HEK293 (cell line): ENCODE measurements around the gene PFN3.
A peak's percentile ranks its signal among the peaks of the same experiment; 100 is the strongest.

Experiments
- CTCF ChIP-seq: fragments of 450-650 bp; formaldehyde crosslinking; IDR thresholded peaks from 2 replicates; pipeline ENCODE4 v1.5.1; 2016; ENCODE audit warnings: missing biosample characterization, missing genetic modification characterization
- PRDM1 ChIP-seq: fragments of 450-650 bp; formaldehyde crosslinking; IDR thresholded peaks from 2 replicates; pipeline ENCODE4; 2016; ENCODE audit warnings: missing biosample characterization, missing genetic modification characterization
- ZFHX2 ChIP-seq: fragments of 450-650 bp; formaldehyde crosslinking; conservative IDR thresholded peaks from 2 replicates; pipeline ENCODE4 v1.5.1; 2016; ENCODE audit warnings: missing biosample characterization, missing genetic modification characterization
- ZNF239 ChIP-seq: fragments of 450-650 bp; formaldehyde crosslinking; IDR thresholded peaks from 2 replicates; pipeline ENCODE4 v1.5.1; 2016; ENCODE audit warnings: missing biosample characterization, missing genetic modification characterization
- ZNF24 ChIP-seq: fragments of 450-650 bp; formaldehyde crosslinking; IDR thresholded peaks from 2 replicates; pipeline ENCODE4 v1.5.1; 2016; ENCODE audit warnings: missing biosample characterization, missing genetic modification characterization
- ZNF274 ChIP-seq, 2 experiments: fragments of 200-500 bp in 1 of 2; fragments of 450-650 bp in 1 of 2; sonication (Bioruptor generic) in 1 of 2; formaldehyde crosslinking in 1 of 2; IDR thresholded peaks; 2 replicates each; pipeline versions ENCODE4 v1.5.1 to v1.6.1; 2014 to 2016; ENCODE audit warnings: borderline replicate concordance in 1 of 2, inconsistent platforms in 1 of 2, low read length in 1 of 2, missing biosample characterization in 1 of 2, missing genetic modification characterization in 1 of 2
- ZNF416 ChIP-seq: fragments of 450-650 bp; formaldehyde crosslinking; IDR thresholded peaks from 2 replicates; pipeline ENCODE4 v1.5.1; 2016; ENCODE audit warnings: missing biosample characterization, missing genetic modification characterization
- ZNF513 ChIP-seq: fragments of 450-650 bp; IDR thresholded peaks from 2 replicates; pipeline ENCODE4 v1.5.1; 2018; ENCODE audit warnings: missing biosample characterization, missing genetic modification characterization
- ZNF747 ChIP-seq: fragments of 450-650 bp; formaldehyde crosslinking; IDR thresholded peaks from 2 replicates; pipeline ENCODE4 v1.5.1; 2016; ENCODE audit warnings: missing biosample characterization, missing genetic modification characterization
- ZNF837 ChIP-seq: fragments of 450-650 bp; formaldehyde crosslinking; IDR thresholded peaks from 2 replicates; pipeline ENCODE4 v1.5.1; 2016; ENCODE audit warnings: missing biosample characterization, missing genetic modification characterization
- TF ChIP-seq, protein P1 (sequence below): fragments of 450-650 bp; formaldehyde crosslinking; IDR thresholded peaks from 2 replicates; pipeline ENCODE4 v1.5.1; 2016; ENCODE audit warnings: missing biosample characterization, missing genetic modification characterization

DNA sequence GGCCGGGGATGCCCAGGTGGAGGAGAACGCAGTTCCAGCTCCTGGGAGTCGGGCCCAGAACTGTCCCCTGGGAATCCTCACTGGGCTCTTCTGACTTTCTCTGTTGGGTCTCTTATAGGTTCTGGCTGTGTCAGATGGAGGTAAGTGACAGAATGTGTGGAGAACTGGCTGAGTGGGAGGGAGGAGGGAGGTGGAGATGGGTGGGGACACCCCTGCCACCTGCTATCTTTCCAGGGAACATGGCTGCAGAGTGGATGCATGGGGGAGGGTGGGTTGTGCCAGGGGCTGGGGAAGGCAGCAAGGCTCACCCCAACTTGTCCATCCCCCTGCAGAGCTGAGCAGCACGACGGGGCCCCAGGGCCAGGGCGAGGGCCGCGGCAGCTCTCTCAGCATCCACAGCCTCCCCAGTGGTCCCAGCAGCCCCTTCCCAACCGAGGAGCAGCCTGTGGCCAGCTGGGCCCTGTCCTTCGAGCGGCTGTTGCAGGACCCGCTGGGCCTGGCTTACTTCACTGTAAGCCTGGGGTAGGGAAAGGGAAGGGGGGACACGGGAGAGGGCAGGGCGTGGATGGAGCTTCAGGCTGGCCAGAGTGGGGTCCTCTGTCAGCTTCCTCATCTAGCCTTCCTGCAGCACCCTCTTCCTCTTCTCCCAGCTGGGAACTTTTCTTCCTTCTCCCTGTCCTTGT is 34.5 kb downstream of the PFN3 start:
- TF ChIP-seq CTCF (tag by site-specific recombination): no peak
- no peak for TF ChIP-seq ZNF747 (tag by site-specific recombination)
- no peak for TF ChIP-seq ZNF24 (tag by site-specific recombination)
- TF ChIP-seq ZNF513 (tag by site-specific recombination): no peak
- no peak for TF ChIP-seq ZNF274 (IDR thresholded peaks at IDR 0.05; ENCODE audit: low read length)
- TF ChIP-seq ZNF274 (tag by site-specific recombination; IDR thresholded peaks at IDR 0.05; ENCODE audit: borderline replicate concordance): no peak
- TF ChIP-seq ZFHX2: 0 out of 2 replicates have a peak, but pooled peaks have one; percentile 11
- TF ChIP-seq ZNF837: no peak
- TF ChIP-seq, protein P1, sequence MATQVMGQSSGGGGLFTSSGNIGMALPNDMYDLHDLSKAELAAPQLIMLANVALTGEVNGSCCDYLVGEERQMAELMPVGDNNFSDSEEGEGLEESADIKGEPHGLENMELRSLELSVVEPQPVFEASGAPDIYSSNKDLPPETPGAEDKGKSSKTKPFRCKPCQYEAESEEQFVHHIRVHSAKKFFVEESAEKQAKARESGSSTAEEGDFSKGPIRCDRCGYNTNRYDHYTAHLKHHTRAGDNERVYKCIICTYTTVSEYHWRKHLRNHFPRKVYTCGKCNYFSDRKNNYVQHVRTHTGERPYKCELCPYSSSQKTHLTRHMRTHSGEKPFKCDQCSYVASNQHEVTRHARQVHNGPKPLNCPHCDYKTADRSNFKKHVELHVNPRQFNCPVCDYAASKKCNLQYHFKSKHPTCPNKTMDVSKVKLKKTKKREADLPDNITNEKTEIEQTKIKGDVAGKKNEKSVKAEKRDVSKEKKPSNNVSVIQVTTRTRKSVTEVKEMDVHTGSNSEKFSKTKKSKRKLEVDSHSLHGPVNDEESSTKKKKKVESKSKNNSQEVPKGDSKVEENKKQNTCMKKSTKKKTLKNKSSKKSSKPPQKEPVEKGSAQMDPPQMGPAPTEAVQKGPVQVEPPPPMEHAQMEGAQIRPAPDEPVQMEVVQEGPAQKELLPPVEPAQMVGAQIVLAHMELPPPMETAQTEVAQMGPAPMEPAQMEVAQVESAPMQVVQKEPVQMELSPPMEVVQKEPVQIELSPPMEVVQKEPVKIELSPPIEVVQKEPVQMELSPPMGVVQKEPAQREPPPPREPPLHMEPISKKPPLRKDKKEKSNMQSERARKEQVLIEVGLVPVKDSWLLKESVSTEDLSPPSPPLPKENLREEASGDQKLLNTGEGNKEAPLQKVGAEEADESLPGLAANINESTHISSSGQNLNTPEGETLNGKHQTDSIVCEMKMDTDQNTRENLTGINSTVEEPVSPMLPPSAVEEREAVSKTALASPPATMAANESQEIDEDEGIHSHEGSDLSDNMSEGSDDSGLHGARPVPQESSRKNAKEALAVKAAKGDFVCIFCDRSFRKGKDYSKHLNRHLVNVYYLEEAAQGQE (tag by site-specific recombination): no peak
- no peak for TF ChIP-seq ZNF416 (tag by site-specific recombination)
- no peak for TF ChIP-seq PRDM1 (tag by site-specific recombination)
- TF ChIP-seq ZNF239 (tag by site-specific recombination): no peak
